ENCODE measurements around the gene WDFY4.

WDFY4 gene

DNA sequence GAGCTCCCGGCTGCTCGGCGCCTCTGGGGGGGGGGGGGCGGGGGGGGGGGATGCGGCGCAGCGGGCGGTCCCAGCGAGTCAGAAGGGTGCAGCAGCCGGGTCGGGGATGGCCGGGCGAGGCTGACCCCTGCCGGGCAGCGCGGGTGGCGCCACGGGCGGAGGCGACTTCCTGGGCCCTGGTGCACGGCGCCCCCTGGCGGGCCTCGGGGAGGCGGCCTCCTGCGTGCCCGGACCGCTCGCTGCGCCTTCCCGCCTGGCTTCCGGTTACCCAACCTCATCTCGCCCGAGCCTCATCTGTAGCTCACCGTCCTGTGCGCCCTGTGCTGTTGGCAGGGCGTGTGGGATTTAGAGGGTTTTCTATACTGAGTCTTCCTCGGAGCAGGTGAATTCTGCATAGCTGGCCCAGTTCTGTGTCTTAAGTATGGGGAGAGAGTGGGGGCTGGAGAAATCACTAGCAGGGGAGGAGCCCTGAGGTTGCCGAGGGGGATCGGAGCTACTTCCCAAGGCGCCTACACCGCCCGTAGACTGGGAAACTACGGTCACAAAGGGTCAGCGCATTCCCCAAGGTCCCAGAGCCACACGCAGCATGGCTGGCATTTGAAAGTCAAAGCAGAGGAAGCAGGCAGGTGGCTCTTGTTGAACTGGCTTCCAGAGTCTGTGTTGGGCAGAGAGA lies 28.3 kb upstream of the WDFY4 start:
- DNase-seq = peak; percentile 94 to 99 (median 98)

DNA sequence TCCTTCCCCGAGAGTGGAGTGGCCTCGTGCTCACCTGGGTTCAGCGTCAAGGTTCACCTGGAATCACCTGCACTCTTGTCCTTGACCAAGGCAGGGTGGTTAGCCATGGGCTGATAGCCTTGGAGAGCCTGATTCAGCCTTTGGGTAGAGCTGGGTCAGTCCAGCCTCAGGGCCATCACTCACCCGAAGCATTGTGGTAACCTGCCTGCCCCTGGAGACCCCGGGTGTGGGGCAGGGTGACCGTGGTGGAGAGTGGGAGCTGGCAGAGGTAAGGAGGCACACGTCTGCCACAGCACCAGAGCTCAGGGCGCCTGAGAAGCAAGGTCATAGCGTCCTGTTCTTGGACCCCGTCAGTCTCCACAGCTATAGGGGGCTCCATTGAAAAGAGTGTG lies 27.8 kb upstream of the WDFY4 start:
- no peak for DNase-seq

DNA sequence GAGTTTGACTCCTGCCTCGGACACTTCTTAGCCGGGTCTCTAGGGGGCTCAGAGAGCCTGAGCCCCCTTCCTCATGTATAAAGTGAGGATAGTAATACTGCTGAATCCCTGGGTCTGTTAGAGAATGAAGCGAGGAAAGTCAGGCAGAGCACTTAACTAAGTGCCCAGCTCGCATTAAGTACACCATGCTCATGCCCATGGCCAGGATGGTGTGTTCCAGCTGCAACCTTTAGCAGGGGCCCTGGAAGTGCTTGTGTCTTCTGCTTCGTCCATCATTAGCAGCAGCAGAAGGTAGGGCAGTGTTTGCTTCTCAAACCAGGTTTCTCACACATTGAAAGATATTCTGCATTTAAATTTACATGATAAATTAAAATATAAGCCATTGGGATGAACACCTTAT lies 27.3 kb upstream of the WDFY4 start:
- no peak for DNase-seq

DNA sequence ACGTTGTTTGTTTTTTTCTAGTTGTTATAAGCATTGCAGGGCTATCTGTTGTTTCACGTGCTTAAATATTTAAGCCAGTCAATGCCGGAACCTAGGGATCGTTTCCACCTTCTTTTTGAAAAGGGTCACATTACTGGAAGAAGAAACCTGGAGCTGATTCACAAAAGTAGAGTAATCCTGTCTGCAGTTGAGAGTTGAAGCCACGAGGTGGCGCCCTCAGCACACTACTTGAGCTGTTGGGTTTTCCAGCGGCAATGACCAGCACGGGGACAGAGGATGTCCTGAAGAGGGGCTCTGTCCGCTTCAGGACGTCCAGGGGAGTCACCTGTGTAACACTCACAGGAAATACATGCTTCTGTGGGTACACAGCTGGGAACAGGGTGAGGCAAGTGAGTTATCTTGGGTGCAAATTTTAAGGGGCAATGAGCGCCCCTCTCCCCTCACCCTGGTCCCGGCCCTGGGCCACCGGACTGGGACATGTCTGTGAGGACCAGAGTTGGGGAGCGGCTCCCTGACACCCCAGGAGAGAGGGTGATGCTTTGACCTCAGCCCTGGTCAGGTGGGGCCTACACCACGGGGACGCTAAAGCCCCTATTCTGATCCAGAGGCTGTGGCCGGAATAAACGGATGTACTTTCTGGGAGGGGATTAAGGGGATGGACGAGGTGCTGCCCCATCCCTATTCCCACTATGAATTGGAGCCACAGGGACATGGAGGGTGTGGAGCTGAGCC lies 26.3 kb upstream of the WDFY4 start:
- DNase-seq = peak; percentile 81 to 88 (median 86)

DNA sequence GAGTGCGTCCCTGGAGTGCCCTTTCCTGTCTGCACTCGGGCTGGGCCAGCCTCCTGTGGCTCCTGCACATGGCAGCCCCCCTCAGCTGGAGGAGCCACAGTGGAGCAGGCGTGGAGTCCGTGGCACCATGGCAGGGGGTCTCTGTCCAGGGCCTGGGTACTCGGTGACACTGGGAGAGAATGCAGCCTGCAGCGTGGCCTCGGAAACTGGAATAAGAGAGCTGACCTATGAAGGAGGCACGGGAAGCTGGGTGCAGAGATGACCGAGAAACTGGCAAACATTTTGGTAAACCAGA lies 25.8 kb upstream of the WDFY4 start:
- no peak for DNase-seq

DNA sequence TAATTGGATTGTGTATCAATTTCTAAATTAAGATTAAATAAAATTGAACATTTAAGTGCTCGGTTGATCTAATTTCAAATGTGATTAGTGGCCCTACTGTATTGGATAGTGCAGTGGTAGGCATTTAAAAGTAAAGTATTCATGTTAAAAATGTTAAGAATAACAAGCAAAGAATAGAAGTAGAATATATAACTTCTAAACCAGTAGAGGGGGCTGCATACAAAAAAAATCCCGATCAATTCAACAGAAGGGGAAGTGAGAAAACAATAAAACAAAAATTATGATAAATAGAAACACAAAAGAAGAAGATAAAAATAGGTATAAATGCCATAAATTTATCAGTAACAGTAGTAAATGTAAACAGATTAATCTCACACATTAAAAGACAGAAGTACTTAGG lies 24.9 kb upstream of the WDFY4 start:
- DNase-seq = peak in 2 of 4 experiments; percentile 65 to 70

DNA sequence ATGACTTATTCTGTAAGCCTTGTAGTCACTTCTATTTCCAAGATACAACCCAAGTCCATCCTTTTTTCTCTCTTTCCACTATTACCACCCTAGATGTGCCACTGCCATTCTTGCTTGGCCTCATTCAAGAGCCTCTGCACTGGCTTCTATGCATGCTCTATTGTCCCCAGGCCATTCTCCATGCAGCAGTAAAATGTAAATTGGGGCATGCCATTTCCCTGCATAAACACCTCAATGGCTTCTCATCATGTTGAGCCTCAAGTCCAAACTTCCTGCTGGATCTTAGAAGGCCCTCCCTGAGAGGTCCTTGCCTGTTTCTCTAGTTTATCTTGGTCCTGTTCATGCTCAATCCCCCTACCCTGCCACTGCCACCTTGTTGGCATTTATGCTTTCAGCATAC lies 23.2 kb upstream of the WDFY4 start:
- no peak for DNase-seq

DNA sequence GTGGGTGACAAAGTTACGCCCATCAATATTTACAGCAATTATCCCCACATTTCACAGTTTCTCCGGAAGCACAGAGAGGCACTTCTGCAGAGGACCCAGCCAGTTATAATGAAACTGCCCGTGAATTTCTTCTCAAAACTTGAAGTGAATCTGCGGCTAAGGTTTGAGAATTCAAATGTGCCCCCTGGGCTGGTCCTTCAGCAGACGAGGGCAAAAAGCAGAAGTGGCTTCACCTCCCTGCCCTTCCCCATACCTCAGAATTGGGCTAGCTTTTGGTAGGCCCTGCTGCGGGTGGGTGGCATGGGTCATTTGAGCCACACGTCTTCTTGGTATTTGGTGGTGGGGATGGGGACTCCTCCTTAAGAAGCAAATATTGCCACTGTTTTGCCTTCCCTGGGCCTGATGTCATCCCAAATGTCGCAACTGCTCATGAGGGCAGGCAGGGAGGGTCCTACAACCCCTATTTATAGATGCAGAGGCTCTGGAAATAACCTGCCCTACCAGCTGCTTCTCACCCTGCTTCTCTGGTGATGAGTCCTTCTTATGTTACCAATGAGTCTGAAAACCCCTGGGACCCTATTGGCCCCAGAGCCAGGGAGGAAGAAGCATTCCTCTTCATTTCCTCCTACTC lies 16.6 kb upstream of the WDFY4 start:
- DNase-seq = peak; percentile 57 to 77 (median 69)

DNA sequence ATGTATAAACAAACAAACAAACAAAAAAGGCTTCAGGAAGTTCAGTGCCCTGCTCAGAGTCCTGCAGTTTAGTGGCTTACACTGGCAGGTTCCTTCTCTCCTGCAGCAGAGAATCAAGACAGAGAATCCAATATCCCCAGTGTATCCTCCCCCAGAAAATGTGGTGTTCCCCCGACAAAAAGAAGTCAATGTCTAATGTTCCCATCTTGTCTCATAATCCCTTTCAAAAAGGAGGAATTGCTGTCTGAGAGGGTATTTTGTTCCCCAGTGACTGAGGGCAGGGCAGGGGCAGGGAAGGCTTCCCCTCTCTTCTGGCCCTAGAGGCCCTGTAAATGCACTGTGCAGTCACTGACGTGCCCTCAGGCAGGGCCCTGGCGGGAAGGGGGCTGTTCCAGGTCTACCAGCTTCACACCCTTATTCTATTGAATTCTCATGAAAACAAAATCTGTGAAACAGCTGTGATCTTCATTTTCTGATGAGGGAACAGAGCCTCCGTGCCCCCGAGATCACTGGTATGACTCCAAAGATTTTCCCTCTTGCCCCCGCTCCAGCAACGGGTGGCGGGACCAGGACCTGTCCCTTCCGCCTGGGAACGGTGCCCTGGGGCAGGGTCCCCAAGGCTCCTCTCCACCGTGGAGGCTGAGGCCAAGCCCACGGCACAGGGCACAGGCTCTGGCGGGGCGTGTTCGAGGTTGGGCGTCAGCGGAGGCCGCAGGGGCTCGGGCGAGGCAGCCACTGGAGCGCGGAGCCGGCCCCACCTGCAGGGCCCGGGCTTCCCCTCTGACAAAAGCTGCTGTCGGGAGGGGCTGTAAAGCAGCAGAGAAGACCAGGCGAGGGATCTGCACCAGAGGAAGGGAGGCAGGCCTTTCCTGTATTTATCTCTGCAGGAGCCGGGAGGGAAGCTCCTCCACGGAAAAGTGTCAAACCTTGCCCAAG lies 13.4 kb upstream of the WDFY4 start:
- DNase-seq = no peak

DNA sequence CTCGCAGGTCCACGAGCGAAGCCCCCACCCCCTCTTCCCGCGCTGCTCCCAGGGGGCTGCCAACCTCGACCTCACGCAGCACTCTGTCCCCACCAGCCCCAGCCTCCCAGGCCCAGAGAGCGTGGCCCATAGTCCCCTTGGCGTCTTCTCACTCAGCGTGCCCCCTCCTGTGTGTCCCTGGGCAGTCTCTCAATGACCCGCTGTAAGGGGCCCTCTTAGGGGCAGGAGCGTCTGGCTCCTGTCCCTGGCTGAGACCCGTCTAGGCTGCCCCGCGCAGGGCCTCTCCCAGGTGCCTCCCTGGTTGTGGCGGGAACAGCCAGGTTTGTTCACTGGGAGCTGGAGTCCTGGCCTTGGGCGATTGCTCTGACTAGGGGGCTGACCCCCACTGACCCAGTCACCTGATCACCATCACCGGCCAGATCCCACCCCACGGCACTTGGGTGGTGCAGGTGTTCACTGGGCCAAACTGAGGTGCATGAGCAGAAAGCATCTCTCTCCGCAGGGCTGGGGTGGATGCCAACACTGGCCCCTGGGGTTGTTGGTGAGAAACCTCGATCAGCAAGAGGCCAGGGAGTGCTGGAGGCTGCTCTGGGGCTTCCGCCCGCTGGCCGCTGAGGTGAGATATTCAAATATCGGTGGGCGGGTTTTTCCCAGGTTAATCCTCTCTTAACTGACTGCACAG lies 12.6 kb upstream of the WDFY4 start:
- no peak for DNase-seq

DNA sequence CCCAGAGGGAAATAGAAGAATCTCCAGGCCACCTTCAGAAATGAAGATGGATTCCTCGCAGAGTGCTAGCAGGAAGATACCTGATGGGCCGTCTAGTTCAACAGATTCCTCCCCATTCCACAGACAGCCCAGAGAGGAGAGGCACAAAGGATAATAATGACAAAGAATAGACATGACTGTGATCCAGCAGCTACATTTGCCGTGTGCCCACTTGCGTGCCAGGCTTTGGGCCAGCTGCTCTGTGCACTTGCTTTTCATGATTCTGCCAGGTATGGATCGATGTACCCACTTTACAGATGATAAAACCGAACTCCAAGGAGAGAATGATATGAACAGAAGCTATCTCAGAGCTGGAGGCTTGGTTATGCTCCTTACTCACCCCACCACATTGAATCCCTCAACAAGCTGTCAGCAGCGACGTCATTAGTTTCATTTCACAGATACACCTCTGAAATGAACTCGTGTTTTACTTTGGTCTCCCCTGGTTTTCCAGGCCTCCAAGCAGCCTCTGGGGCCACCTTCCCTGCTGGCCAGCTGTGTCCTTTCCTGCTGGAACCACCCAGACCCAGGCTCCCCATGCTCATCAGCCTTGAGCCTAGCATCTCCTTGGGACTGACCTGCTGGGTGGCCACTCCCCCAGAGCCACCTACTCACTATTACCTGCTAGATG lies 11.9 kb upstream of the WDFY4 start:
- no peak for DNase-seq

DNA sequence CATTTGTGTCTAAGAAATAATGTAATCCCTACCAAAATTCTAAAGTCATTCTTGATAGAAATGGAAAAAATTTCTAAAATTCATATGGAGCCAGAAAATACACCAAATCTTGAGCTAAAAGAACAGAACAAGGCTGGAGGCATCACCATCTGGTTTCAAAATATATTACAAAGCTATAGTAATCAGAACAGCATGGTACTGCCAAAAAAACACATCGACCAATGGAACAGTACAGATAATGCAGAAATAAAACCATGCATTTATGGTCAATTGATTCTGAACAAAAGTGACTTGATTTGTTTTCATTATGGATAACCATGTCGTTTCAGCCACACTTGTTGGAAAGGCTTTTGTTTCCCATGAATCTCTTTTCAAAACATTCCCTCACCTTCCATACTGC lies 7.0 kb upstream of the WDFY4 start:
- no peak for DNase-seq

DNA sequence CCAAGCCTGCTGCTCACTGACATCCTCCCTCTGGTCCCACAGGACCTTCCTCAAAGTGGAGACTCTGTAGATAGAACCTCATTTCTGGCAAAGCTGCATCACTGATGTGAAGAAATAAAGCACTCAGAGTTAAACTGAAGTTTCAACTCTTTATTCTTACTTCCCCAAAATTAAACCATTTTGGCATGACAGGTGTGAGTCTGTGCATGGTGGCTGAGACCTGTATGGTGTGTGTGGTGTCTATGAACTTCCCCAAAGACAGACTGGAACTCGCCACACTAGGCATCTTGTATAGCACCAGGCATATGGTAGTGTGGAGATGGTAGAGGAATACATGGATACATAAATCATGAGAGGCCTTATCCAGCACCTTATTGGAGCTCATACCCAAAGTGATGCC lies 6.6 kb upstream of the WDFY4 start:
- DNase-seq = no peak

DNA sequence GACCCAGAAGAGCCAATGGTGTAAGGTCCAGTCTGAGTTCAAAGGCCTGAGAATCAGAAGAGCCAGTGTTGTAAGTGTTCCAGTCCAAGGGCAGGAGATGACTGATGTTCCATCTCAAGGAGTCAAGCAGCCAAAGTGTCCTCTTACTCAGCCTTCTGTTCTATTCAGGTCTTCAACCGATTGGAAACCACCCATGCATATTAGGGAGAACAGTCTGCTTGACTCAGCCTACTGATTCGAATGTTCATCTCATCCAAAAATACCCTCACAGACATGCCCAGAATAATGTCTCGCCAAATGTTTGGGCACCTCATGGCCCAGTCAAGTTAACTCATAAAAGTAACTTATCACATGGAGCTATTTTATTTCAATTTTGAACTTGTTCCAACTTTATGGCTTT lies 2.9 kb upstream of the WDFY4 start:
- no peak for DNase-seq

DNA sequence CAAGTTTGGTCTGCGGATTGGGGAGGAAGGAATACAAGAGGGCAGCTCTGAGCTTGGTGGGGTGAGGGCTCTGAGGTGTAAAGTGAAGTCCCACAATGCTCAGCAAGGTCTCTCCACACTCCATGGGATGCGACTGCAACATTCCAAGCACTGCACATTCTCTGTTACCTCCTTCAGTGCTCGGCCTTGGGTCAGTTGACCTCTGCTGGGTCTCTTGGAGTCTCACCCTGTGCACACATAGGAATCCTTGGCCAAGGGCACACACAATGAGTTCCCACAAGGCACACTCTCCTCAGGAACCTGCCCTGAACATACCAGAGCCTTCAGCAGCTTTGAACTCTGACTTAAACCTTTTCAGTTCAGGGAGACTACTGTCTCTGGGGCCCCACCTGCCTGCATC lies 2.4 kb upstream of the WDFY4 start:
- DNase-seq = no peak

DNA sequence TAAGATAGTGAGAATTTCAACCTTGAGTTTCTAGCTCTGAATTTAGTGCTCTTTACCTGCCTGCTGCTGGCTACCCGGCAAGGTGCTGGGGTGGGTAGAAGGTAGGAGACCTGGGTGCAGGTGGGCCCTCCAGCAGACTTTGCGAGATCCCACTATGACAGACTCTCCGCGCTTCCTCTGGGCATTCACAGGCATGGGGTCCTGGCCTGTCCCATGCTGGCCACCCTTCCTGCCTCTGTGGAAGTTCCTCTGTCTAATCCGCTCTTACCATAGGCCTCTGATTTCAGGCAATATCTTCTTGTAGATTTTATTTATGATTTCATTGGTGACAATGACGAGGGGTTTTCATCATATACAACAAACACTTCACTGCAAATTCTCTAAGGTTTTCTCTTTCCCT lies 1.2 kb upstream of the WDFY4 start:
- no peak for DNase-seq

DNA sequence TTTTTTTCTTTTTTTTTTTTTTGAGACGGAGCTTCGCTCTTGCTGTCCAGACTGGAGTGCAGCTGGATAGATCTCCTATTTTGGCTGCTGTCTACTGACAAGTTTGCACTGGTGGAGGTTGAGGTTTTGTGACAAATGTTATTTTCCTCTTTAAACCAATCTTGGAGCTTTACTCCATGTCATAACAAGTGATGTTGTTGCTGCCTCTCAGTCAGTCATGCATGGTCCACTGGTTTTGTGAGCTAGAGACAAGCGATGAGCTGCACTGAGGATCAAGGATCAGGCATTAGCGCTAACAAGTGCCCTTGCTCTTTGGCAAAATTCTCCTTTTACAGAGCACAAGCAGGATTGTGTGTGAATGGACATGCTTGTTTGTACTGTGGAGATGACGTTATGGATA lies 805 bp upstream of the WDFY4 start:
- no peak for DNase-seq

DNA sequence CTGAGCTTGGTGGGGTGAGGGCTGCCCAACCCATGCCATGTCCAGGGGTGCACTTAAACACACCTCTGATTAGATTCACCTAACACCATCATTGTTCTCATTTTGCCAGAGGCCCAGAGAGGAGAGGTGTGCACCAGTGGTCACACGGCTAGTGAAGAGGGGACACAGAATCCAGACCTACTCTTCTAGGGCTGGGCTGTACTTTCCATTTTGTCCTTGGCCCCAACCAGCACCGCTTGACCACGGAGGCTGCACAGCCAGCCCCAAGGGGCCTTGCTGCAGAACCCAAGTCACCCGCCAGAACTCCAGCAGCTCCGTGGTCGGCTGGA lies 246 bp upstream of the WDFY4 start:
- DNase-seq = peak in 1 of 4 experiments; percentile 91

DNA sequence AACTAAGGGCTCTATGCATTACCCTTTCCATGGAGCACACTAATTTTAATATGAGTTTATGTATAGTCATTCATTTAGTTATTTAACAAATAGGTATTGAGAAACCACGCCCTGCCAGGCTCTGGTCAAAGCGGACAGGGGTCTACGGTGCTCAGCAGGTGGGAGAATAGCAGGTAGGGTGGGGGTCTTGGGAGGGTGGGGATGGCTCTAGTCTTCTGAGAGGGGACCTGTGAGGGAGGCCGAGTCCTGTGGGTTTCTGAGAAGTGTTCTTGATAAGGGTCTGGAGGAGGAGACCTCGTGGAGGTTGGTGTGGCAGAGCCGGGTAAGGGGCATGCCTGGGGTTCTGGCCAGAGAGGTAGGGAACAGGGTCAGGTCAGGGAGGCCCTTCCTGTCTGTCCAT lies 1.1 kb downstream of the WDFY4 start:
- DNase-seq = no peak

DNA sequence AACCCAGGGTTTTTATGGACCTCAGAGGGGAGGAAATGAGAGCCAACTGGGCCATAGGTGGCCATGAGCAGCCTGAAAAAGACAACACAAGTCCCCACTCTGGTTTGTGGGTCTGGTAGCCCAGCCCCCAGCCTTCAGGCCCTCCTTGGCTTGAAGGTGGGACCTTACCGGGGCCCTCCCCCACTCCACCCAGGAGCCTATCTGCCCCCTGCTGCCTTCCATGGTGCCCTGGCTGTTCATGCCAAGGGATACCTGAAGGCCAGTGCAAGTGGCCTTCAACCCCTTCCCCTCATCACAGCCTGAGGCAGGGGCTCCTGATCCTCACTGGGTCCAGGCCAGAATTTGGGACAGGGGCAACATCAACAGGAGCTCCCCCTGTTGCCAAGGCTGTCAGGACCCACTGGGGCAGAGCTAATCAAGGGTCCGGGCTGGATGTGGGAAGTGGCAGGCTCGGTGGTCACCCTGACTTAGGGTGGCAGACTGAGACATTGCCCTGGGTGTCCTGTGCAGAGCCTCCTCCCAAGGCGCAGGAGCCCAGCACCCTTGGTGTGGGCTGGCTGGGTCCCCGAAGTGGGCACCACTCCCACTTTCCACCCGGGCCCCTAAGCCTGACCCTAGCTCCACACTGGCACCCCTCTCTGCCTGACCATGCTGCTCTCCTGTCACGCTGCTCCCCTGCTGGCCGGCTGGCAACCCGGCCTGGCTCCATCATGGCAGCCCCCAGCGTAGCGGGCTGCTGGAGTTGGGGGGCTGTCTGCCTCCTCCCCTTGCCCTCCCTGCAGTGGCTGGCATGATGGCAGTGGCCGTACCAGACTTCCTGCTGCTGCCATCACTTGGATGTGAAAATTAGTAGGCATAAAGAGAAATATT lies 6.4 kb downstream of the WDFY4 start:
- DNase-seq = no peak

All from suppressor macrophage (primary cell).